Hematopoietic multipotent progenitor cell treated with erythropoietin and hydrocortisone succinate and interleukin-3 and kit ligand, for 15 days (in vitro differentiated cells): ENCODE results near the gene RYR3.
A peak's percentile ranks its signal among the peaks of the same experiment; 100 is the strongest.

Experiments used
- DNase-seq: peaks from one replicate; pipeline ENCODE4 v3.0.0-alpha.2; 2015; ENCODE audit warnings: low spot score

Gene RYR3

GRCh38 chr15:33320017-33320416 is 9.2 kb downstream of the RYR3 start:
- DNase-seq: no peak

GRCh38 chr15:33322091-33322490 is 11.3 kb downstream of the RYR3 start:
- no peak for DNase-seq

GRCh38 chr15:33324609-33325008 is 13.8 kb downstream of the RYR3 start:
- DNase-seq: no peak

GRCh38 chr15:33326908-33327307 is 16.1 kb downstream of the RYR3 start:
- DNase-seq: no peak

DNA sequence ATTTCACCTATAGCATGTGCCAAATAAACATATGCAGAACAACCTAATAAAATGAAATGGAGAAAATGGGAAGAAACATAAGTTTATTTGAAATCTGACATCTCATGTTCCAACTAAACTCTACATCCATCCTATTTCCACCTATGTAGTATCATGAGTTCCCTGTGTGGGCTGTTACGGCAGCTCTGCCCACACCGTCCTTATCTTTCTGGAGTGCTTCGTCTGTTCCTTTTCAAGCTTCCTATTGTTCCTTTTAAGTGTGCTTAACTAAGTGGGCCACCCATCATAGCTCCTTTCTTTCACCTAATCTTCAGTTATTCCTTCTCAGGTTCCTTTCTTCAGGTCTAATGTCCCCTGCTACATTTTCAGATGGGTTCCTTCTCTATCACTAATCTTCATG is 17.3 kb downstream of the RYR3 start:
- no peak for DNase-seq

GRCh38 chr15:33329457-33329856 is 18.7 kb downstream of the RYR3 start:
- no peak for DNase-seq

GRCh38 chr15:33330931-33331330 is 20.2 kb downstream of the RYR3 start:
- no peak for DNase-seq

- no peak for DNase-seq
Measured at GRCh38 chr15:33341953-33342352, 31.2 kb downstream of the RYR3 start.

- DNase-seq: no peak
Measured at GRCh38 chr15:33343275-33343674, 32.5 kb downstream of the RYR3 start.

DNA sequence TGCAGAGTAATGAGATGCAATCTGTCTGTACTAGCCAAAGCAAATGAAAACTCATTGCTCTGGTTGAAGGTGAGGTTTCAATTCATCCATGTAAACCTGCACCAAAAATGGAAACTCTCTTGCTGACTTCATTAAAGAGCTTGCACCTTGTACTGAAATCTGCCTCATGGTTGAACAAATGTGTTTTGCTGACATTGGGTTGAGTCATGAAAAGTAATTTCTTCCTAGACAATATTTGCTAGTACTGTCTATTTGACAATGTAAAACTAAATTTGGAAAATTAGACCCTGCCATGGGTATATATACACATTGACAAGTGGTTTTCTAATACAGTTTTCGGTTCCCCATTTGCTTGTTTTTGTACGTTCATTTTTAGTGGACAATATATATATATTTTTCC is 33.3 kb downstream of the RYR3 start:
- DNase-seq: no peak

DNA sequence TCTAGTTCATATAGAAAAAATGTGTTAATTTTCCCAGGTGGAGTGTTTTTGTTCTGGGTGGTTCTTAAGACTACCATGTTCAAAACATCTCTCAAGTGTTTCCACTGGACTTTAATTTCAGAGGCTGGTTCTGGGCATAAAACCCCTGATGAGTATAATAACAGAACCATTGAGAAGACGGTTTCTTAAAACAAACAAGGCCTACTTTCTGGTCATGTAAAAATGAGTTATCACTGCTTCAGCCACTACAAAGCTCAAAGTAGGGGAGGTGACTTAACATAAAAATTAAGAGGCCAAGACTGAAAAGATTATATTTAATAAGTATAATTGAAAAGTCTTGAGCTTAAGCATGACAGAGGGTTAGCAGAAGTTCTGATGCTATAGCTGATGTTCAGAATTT is 33.8 kb downstream of the RYR3 start:
- DNase-seq: no peak

- DNase-seq: no peak
Measured at GRCh38 chr15:33354411-33354810, 43.6 kb downstream of the RYR3 start.

DNA sequence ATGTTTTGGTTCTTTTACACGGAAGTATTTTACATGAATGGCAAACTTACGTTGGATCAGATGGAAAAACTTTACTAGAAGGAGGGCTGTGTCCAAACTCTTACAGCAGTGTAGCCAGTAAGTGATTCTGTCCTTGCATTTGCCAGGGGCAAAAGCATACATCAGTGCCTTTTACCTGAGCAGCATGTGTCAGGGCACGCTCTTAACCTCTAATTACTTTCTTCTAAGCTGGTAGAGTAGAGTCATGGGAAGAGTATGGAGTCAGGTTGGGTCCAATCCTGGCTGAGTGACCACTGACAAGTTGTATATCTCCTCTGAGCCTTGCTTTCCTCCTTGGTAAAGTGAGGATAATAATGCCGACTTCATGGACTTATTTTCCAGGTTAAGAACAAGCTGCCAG is 47.1 kb downstream of the RYR3 start:
- no peak for DNase-seq

DNA sequence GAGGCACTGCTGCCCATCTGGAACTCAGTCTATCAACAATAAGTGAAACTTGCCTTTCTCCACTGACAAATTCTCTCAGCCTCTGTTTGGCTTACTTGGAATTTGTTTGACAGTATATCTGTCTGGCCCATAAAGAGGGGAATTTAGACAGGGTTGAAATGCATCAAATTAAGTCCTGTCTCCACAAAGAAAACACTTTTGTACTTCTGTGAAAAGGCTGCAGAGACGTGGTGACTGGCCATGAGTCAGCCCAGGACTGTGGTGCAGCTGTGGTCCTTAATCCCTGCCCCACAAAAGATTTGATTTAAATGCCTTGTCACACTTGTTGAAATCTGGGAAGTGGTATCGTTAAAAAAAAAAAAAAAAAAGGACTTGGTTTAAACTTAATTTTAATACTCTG is 47.5 kb downstream of the RYR3 start:
- no peak for DNase-seq

- no peak for DNase-seq
Measured at GRCh38 chr15:33360886-33361285, 50.1 kb downstream of the RYR3 start.

GRCh38 chr15:33369941-33370622 is 59.3 kb downstream of the RYR3 start:
- no peak for DNase-seq

DNA sequence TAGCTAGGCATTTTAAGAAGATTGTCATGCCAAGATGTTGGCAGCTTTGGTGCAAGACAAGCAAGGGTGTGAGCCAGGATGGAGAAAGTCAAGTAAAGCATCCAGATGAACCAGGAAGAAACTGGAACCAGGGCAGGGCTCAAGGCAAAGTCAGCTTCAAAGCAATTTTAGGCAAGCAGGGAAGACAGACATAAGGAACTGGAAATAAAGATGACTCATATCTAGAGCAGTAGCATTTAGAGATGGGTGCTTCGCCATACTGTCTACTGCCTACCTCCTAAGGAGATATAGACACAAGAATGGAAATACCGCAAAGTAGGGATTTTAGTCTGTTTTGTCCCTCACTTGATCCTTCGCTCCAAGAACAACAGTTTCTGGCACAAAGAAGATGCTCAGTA is 59.9 kb downstream of the RYR3 start:
- no peak for DNase-seq

DNA sequence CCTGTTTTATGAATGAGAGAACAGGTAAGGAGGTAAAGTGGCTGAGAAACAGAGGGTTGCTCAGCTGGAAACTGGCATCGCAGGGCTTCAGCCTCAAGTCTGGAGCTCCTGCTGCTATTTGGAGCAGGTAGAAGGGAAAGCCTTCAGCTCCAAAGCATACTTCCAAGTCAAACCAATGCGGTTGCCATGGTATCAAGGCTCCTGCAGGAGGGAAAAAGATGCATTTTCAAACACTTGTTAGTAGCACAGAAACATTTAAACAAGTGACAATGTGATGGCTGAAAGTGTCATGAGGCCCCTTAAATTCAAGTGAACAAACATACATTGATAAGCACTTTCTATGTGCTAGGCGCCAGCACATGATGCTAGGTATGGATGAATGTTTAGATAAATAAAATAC is 60.4 kb downstream of the RYR3 start:
- DNase-seq: no peak

- no peak for DNase-seq
Measured at GRCh38 chr15:33374226-33374914, 63.6 kb downstream of the RYR3 start.

- DNase-seq: no peak
Measured at GRCh38 chr15:33375236-33375635, 64.5 kb downstream of the RYR3 start.

DNA sequence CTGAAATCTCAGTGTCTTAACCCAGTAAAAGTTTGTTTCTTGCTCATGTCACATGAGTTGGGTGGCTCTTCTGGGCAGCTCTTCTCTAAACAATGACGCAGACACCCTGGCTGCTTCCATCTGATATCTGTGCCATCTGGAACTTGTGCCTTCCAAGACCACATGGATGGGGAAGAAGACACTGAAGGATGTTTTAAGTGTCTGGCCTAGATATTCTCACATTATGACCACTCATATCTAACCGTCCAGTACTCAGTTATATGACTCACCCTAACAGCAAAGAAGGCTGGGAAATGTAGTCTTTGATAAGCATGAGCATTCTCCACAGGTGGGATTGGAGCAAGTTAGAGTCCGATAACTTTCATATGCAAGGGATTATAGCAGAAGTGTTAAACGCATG is 66.4 kb downstream of the RYR3 start:
- peak; percentile 42 for DNase-seq

GRCh38 chr15:33378866-33379480 is 68.2 kb downstream of the RYR3 start:
- no peak for DNase-seq

- DNase-seq: no peak
Measured at GRCh38 chr15:33380406-33380805, 69.6 kb downstream of the RYR3 start.

GRCh38 chr15:33382491-33382890 is 71.7 kb downstream of the RYR3 start:
- DNase-seq: no peak
